Cardiac fibroblast (primary cell): ENCODE data around the gene PMPCA.

Experiments used
- DNase-seq, 2 donors: peaks; one replicate each; pipeline versions ENCODE4 v3.0.0 to v3.0.0-alpha.2; 2010; ENCODE audit warnings: low read depth in 2 of 2
- H3K4me3 ChIP-seq, 2 donors: replicated peaks in 1 of 2; 1 replicate in 1 of 2; 2 replicates in 1 of 2; pipeline ENCODE4 v1.5.1; 2011; ENCODE audit warnings: low read depth in 2 of 2, low read length in 2 of 2, mild to moderate bottlenecking in 2 of 2, moderate library complexity in 1 of 2
- TF ChIP-seq, protein P1 (sequence below): IDR thresholded peaks from one replicate; pipeline ENCODE4 v1.5.1; 2011; ENCODE audit warnings: low read depth, mild to moderate bottlenecking, low read length, inconsistent platforms

Gene PMPCA, protein sequence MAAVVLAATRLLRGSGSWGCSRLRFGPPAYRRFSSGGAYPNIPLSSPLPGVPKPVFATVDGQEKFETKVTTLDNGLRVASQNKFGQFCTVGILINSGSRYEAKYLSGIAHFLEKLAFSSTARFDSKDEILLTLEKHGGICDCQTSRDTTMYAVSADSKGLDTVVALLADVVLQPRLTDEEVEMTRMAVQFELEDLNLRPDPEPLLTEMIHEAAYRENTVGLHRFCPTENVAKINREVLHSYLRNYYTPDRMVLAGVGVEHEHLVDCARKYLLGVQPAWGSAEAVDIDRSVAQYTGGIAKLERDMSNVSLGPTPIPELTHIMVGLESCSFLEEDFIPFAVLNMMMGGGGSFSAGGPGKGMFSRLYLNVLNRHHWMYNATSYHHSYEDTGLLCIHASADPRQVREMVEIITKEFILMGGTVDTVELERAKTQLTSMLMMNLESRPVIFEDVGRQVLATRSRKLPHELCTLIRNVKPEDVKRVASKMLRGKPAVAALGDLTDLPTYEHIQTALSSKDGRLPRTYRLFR

DNA sequence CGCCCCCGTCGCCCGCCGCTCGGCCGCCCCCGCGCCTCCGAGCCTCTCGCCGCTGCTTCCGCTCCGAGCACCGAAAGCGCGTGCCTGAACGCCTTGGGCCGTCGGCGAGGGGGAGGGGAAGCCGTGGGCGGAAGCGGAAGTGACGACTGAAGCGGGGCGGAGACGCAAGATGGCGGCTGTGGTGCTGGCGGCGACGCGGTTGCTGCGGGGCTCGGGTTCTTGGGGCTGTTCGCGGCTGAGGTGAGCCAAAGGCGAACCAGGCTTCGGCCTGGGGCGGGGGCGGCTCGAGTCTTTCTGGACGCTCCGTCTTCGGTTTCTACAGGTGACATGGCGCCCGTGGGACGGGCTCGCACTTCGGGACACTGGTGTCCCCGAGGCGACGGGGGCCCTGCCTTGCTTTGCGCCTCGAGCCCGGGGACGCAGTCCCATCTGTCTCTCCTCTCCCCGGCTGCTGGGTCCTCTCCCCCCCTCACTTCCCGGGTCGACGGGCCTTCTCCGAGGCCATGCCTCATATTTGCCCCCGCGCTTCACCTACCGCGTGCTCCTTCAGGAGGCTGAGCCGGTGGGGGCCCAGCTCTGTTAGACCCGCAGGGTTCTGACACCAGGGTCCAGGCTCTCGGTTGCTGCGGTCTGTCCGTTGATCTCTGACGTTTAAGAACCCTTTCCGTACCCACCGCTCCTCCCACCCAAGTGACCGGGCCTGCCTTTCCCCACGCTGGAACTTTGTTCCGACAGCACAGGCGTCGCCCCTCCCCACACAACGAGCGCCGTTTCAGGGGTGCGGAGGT, at the start of gene PMPCA, which contains the start of gene ENTR1:
PMPCA (plus strand) TSS at position 159 of the 788 bp plus-strand sequence; CDS start at position 170, 11 bp downstream.
ENTR1 (minus strand) TSS at position 115 of the 788 bp plus-strand sequence. CDS start 217 bp downstream, outside the sequence.
- peak; percentile 88 to 89 for DNase-seq
- TF ChIP-seq, protein P1, sequence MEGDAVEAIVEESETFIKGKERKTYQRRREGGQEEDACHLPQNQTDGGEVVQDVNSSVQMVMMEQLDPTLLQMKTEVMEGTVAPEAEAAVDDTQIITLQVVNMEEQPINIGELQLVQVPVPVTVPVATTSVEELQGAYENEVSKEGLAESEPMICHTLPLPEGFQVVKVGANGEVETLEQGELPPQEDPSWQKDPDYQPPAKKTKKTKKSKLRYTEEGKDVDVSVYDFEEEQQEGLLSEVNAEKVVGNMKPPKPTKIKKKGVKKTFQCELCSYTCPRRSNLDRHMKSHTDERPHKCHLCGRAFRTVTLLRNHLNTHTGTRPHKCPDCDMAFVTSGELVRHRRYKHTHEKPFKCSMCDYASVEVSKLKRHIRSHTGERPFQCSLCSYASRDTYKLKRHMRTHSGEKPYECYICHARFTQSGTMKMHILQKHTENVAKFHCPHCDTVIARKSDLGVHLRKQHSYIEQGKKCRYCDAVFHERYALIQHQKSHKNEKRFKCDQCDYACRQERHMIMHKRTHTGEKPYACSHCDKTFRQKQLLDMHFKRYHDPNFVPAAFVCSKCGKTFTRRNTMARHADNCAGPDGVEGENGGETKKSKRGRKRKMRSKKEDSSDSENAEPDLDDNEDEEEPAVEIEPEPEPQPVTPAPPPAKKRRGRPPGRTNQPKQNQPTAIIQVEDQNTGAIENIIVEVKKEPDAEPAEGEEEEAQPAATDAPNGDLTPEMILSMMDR = no peak
- peak within 1 kb of the TSS; percentile 97 to 99 for H3K4me3 ChIP-seq

DNA sequence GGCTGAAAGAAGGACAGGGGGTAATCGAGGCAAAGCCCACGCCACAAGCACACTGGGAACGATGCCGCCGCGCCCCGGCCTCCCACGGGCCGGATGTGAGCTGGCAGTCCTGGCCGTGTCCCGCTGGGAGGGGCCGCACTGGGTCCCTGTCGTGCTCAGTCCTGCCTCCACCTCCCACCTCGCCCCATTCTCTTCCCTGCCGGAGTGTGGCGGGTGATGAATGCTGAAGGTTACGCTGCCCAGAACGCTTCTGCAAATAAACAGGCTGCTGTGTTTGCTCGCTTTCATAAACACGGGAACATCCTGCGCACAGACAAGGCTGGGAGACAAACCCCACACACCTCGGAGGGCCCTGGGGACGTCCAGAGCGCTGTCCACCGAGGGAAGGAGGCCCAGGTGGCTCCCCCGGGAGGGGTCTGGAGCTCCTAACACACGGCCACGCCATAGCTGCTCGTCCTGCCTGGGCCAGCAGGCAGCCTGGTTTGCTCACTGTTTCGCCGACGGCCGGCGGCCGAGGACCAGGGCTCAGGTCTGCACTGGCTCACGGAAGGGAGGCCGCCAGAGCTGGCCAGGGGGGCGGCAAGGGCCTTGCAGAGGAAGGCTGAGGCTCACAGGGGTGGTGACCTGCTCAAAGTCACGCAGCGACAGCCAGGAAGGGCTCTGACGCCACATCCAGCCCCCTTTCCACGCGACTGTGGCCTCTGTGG, 49.3 kb upstream of the PMPCA start:
- DNase-seq = no peak
- no peak overlapping the region for H3K4me3 ChIP-seq
- TF ChIP-seq, protein P1 = no peak

DNA sequence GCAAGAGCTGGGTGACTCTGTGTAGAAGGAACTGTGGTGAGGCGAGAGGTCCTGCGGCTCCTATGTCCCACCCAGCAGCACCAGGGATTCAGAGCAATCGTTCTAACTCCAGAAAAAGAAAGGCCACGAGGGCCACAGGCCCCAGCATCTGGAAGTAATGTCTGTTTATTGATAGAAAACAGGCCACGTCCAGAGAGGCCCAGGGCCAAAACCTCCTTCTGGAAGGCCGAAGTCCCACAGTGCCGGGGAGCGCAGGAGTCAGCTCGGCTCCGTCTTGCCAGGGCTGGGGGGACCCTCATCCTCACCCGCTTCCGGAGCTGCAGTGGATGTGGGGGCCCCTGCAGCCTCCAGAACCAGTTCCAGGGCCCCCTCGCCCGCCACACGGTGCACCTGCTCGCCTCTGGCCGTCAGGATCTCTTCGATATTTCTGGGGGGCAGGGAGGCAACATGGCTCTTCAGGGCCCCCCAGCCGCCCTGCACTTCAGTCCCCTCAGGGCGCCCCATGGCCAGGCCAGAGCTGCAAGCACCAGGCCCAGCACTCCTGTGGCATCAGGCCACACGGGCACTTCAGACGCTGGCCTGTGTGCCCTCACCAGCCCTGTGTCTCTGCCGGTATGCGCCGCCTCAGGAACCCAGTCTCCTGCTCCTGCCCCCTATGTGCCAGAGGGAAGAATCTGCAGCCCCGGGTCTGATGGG, 48.6 kb upstream of the PMPCA start:
- TF ChIP-seq, protein P1 = no peak
- DNase-seq = no peak
- no peak overlapping the region for H3K4me3 ChIP-seq

DNA sequence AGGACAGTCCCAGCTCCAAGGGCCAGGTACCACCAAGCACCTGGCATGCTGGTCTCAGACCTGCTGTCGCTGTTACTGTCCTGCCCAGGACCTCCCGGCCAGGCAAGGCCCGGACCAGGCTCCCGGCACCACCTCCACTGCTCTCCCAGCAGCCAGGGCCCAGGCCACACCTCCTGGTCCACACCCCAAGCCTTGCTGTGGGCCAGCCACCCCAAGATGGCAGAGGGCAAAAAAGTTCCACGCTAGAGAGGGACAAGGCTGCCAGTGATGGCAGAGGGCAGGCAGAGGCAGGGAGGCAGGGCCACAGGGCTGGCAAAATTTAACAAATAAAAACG, 48.0 kb upstream of the PMPCA start:
- no peak overlapping the region for H3K4me3 ChIP-seq
- TF ChIP-seq, protein P1 = no peak
- no peak for DNase-seq

DNA sequence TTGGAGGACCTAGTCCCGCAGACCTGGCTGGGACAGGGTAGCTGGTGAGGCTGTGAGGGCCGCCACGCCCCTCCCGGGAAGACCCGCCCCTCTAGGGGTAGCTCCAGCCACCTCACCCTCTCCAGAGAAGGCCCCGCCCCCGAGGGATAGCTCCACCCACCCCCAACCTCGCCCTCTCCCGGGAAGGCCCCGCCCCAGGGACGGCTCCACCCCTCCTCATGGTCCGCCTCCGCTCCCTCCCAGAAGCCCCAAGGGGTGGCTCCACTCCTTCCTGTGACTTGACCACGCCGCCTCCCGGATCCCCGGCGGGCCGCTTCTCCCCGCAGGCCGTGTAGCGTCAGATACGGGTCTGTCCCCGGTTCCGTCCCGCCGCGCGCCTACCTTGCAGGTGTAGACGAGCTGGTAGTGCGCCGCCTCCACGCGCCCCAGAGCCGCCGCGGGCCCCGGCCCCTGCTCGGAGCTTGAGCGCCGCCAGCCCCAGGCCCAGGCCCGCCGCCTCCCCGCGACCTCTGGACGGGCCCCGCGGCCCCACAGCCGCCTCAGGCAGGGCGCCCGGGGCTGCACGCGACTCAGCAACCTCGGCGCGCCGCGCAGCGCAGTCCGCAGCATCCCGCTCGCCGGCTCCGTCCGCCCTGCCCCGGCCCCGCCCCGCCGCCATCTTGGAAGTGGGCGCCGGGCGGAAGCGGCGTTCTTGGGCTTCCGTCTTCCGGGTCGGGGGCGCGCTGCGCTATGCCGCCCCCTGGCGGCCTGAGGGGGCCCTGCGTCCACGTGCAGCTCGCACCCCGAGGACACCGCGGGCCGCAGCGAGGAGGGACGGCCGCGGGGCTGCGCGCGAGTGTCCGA, 47.1 kb upstream of the PMPCA start, which contains the start of gene DNLZ:
DNLZ (minus strand) TSS at position 639 of the 843 bp plus-strand sequence; CDS start at position 609, 30 bp downstream.
- TF ChIP-seq, protein P1 = peak; percentile 61
- H3K4me3 ChIP-seq = peak within 1 kb of the TSS; percentile 69 to 79

More for the DNA sequence above, 47.1 kb upstream of the PMPCA start, which contains the start of gene DNLZ:
- peak; percentile 96 to 97 for DNase-seq
